HG02610 (cell line): Measurements from ENCODE around the gene LZTR1.
"Not testable (repeated sequence)": the region's sequence is repeated elsewhere in the genome, so short reads cannot be mapped to it uniquely, and the experiment has no call there.

Experiments
- ATAC-seq: cut with Tn5 transposase; IDR thresholded peaks from one replicate; pipeline ENCODE4 v1.9.1; 2021; ENCODE audit warnings: mild to moderate bottlenecking, moderate library complexity; ENCODE audit not compliant: unreplicated experiment

The LZTR1 gene

GRCh38 chr22:20994902-20995241, 12.8 kb downstream of the LZTR1 start:
- ATAC-seq = no peak

- ATAC-seq = no peak
Measured at GRCh38 chr22:20995329-20996030, 13.4 kb downstream of the LZTR1 start.

DNA sequence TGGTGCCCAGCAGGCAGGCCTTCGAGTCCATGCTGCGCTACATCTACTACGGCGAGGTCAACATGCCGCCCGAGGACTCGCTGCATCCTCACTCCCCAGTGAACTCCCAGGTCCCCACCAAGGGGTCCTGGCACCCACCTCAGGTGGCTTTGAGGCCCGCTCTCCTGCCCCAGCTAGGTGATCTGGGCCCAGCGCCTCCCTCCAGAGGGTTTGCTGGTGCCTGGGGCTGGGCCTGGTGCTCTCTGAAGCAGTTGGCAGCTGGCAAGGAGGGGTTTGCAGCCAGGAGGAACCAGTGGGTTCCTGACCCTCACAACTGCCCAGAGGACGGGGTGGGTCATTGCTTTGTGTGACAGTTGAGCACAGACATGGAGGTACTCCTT, 13.9 kb downstream of the LZTR1 start:
- no peak for ATAC-seq

DNA sequence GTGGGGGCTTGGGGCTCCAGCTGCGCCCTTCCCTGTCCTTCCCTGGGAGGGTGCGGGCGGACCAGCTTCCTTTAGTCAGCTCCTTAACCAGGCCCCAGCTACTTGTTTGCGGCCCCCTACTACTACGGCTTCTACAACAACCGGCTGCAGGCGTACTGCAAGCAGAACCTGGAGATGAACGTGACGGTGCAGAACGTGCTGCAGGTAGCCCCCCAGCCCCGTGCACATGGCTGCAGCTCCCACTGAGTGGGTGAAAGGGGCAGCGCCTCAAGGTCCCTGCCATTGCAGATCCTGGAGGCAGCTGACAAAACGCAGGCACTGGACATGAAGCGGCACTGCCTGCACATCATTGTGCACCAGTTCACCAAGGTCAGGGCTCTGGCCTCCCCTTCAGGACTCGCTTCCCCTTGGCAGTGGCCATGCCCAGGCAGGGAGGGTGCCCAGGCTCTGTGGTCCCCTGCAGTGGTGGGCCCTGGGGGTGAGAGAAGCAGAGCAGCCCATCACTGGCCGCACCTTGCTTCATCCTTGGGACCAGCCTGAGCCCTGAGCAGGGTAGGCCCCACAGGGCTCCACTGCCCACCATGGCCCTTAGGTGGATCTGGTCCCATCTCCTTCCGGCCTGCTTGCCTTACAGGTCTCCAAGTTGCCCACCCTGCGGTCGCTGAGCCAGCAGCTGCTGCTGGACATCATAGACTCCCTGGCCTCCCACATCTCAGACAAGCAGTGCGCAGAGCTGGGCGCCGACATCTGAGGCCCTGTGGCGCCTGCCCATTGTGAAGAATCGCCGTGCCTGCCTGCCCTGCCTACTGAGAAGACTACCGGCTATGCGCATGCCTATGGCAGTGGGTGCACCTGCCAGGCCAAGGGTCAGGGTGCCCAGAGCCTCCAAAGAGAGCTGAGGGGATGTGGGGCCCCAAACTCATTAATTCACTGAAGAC, 14.8 kb downstream of the LZTR1 start:
- ATAC-seq = no peak

GRCh38 chr22:20997536-20998257, 15.6 kb downstream of the LZTR1 start:
- ATAC-seq = no peak

DNA sequence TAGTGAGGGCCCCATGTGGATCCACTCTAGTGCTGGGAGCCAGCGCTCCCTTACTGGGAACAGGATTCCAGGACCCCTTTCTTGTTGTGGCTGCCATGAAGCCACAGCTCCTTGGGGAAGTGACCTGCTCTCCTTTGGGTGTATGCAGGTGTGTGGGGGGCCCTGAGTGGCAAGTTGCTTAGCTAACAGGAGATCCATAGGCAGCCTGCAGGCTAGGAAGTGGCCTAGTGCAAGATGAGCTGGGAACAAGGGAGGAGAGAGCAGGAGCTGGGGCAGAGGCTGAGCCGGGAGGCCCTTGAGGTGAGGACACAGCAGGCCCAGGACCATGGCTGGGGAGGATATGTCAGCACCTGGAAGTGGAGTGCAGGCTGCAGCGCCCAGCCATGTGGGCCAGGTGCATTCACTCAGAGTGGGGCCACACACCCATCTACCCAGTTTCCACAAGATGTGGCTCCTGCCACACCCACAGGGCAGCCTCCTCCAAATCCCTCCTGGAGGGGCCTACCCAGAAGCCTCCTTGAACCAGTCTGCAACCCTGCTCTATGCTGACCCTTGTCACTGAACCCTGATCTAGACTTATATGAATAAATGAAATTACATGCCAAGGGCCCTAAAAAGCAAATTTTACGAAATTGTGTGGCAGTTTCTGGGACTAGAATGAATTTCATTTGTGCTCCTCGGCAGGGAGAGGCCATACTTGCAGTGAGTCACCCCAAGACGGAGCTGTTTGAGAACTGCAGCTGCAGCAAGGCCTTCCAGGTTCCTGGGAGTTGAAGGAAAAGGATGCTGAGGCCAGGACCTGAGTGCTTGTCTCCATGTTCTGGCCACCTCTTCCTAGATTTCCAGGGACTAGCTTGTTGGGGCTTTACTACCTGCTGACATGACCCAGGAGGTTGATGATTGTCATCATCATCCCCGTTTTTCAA, 16.6 kb downstream of the LZTR1 start:
- no peak for ATAC-seq

DNA sequence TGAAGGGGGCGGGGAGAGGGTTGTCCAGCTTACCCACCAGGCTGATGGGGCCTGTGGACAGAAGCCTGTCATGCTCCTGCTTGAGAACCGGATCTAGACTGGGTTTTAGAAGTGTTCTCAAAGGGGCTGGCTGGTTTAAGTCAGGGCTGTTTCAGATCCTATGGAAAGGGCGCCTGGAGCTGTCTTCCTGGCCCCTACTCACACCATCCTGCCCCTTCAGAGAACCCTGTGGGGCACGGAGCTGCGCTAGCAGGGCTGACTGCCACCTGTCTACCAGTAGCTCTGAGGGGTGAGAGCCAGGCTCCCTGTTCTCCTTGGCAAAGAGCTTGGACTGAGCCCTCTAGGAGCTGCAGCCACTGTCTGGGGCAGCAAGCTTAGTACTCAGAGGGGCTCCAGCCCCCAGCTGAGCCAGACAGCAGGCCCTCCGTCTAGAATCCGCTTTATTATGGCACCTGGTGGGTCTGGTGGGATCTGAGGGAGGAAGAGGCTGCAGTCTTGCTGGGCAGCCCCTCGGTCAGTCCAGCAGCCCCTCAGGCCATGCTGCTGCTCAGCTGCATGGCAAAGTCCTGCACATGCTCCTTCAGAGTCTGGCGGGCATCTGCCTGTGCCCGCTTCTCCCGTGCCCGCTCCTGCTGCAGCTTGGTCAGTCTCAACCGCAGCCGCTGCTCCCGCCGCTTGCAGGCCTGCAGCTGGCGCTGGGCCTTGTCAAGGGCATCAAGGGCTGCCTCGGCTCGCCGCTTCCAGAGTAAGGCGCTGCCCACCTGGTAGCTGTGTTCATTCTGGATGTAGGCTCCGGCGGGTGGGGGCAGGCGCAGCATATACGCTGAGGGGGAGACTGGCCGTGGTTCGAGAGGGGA, 17.5 kb downstream of the LZTR1 start:
- ATAC-seq = no peak

GRCh38 chr22:21000207-21000986, 18.3 kb downstream of the LZTR1 start:
- ATAC-seq = no peak

DNA sequence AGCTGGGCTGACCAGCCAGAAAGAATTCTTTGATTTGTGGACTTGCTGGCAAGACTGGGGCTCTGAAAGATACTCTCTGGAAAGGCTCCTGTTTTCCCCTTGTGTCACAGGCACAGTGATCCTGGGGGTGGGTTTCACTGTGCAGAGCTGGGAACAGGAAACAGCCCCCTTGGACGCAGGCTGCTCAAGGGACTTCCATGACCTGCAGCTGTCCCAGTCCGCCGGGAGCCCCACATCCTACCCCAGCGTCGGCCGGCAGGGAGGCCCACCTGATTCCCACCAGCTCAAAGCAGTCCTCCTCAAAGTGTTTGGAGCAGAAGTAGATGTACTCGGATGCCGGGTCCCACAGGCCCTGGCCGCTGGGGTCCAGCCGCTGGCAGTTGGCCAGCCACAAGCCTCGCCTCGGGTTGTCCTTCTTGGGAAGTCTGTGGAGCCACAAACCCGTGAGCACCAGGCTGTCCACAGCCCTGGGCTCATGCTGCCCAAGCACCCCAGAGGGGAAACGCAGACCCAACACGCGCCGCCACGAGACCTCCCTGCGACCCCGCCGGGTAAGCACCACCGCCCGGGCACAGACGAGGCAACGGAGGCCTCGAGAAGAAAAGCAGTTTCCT, 19.0 kb downstream of the LZTR1 start:
- no peak for ATAC-seq

- ATAC-seq = peak; percentile 83
Measured at GRCh38 chr22:21001601-21002325, 19.7 kb downstream of the LZTR1 start, which contains the start of gene THAP7. Gene THAP7 (minus strand): TSS chr22:21002118. CDS start chr22:21001911, 207 bp downstream.

- ATAC-seq = no peak
Measured at GRCh38 chr22:21003782-21004181, 21.7 kb downstream of the LZTR1 start.

DNA sequence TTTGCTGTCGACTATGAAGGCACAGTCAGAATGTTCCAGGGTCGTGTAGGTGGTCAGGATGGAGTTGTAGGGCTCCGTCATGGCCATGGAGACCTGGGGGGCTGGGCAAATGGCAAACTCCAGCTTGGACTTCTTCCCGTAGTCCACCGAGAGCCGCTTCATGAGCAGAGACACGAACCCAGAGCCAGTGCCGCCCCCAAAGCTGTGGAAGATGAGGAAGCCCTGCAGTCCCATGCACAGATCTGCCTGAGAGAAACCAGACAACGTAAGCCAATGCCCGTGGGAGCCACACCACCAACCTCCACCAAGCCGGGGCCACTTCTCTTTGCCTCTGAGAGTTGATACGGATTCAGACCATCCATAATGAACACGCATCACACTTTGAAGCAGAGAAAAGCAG, 27.1 kb downstream of the LZTR1 start:
- ATAC-seq = not testable (repeated sequence)

DNA sequence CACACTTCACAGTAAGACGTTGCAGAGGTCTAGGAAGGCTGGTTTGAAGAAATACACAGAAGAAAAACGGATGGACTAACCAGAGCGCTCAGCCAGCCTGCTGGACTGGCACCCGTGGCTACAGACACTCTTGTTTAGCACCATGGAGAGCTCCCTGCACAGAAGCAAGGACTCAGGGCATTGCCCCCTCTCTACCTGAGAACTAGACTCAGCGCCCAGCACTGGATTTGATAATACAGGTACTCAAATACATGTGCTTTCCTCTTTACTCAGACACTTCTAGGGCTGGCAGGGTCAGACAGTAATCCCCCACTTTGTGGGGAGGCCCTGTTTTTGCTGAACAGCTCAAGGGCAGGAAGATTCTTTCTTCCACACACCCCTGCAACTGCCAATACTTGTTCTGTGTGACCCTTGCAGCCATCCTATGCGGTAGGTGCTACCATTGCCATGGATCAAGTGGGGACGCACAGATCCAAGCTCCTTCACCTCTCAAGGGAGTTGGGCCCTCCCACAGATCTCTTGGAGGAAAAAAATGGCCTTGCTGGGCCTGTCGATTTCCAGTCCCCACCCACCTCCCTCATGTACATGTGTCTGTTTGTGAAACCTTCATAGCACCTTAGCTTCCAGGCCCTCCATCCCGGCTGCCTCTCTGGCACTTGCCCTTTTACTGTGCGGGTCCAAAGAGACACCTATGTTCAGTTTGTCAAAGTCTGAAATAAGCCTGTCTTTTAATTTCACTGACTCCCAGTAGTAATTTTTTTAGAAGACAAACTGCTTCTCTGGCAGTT, 27.7 kb downstream of the LZTR1 start:
- no peak for ATAC-seq

GRCh38 chr22:21010426-21011113, 28.5 kb downstream of the LZTR1 start:
- ATAC-seq = no peak

DNA sequence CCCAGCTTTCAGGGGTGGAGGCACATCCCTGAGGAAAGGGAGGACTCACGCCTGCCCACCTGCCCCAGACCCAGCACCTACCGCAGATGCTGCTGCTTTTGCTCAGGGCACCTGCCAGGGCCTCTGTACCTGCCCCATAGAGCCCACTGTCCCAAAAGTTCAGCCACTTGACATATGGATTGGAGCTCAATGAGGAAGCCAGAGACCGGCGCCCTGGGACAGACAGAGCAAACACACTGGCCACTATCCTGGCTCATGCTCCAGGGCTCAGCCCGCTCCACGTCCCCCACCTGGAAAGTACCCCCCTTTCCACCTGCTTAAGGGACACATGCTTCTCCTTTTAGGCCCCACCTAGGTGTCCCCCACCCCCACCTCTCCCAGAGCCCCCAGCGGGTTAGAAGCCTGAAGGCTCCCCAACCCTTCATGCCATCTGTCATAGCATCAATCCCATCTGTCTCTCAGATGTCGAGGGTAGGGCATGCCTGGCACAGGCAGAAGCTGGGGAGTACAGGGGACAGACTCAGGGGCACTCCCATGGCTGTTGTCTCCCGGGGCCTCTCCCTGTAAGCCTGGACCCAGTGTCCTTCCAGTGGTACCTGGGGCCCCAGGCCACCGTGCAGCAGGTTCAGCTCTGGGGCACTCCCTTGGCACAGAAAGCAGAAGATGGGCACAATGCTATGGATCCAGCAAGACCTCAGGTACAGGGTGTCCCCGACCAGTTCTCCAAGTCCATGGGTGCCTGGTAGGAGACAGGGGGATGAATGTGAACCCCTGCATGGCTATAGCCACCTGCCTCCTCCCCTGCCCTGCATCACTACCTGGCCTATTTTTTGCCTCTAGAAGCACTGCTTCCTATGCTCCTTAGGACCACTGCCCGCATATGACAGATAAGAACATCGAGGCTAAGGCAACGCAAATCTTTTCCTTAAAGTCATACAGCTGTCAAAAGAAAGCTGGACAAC, 30.6 kb downstream of the LZTR1 start:
- ATAC-seq = no peak
